GM03348 (cell line): ENCODE measurements around the gene NFIA.
A peak's percentile ranks its signal among the peaks of the same experiment; 100 is the strongest.

Source experiments
- DNase-seq: peaks from one replicate; pipeline ENCODE4 v3.0.0; 2012; ENCODE audit warnings: low spot score

The NFIA gene

DNA sequence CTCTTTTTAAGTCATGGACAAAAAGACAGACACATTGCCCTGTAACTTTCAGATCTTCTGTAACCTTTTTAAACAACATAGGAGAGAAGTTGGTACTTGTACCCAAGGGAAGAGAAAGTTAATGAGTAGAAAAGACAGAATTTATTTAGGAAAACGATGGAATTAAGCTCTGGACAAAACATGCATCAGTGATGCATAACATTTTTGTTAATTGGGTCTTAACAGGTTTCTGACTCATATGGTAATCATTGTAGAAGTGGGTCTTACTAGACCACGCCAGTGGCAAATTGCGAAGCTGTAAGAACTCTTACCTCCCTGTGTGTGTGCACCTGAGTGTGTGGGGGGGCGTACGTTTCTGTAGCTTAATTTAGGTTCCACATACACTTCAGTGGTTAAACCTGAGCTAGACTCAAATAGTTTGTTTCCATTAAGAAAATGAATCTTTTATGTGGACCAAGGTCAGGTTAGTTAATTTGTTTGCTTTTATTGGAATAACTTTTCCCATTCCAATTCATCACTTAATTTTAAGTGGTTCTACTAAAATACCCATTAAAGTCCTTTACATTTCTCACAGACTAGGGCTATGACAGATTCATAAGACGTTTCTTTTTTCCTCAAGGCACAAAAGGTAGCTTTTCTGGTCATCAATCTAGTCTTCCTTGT, 48.1 kb downstream of the NFIA start:
- no peak for DNase-seq

DNA sequence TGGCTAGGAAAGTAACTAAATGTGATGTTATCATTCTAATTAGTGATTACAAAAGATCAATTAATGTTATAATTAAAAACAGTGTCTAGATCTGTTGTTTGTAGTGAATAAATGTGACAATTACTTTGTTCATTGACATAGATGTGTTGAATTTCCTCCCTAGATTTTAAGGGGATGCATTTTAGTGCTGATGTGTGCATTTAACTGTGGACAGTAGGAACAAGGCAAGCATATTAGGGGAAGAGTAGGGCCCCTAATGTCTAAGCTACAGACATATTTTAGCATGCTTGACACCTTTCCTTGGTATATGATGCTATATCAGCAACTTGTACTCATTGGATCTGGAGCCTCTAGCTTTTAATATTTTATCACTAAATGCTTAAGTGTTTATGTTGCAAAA, 48.9 kb downstream of the NFIA start:
- no peak for DNase-seq

DNA sequence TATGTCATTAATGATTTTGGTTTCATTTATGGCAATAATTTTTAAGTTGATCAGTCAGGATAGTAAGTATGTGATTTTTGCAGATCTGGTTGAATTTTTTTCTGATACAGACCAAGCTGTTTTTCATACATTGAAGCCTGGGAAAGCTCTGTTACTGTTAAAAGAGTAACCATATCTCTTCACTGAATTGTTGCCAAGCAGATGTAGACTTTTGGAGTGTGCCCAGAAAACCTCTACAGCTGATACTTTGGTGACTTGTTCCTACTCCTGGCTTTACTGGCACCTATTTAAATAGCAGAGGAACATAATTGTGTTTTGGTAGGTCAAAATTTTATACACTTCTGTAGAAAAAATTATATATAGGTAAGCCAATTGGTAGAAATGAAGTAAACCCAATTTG, 49.4 kb downstream of the NFIA start:
- no peak for DNase-seq

DNA sequence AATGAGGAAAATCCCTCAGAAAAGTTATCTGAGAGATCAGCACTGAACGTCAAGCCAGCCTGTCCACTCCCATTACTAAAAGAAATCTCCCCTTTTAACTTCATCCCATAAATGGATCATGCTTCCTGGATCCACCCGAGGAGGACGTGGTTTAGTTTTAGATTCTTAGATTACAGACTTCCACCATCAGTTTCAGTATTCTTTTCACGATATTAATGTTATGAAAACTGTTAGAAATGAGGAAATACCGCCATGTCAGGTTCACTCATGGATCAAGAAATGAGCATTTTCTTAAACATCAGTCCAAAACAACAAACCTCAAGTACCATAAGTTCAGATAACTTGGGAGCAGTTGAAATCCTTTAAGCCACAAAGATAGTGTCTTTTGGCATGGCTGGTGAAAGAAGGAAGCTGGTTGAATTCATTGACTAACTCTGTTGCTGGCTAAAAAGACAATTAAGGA, 49.8 kb downstream of the NFIA start:
- no peak for DNase-seq

DNA sequence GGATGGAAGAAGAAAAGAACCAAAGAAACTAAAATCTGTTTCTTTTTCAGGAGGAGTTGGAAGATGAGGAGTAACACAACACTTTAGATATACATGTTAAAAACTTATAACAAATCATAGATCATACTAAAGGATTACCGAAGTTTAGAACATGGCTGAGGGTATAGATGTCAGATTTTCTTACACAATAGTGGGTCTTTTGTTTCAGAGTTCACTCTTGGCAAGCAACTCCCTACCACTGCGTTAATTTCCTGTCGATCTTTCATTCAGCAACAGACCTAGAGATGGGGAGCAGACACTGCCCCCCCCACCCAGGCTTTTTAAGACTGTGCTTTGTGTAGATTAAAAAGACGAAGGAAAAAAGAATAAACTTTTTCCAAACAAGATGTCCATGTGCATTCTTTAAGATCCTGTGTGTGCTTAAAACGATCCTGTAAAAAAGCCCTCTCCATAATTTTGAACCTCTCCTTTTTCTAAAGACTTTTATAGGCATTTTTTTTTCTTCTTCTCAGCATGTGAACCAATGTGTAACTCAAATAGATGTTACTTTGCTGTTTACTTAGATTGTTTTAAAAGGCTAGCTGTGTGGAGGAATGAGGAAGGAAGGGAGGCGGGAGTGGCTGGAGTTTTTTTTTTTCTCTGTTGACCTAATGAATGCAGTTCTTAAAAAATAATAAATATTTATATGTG, 50.4 kb downstream of the NFIA start:
- no peak for DNase-seq

DNA sequence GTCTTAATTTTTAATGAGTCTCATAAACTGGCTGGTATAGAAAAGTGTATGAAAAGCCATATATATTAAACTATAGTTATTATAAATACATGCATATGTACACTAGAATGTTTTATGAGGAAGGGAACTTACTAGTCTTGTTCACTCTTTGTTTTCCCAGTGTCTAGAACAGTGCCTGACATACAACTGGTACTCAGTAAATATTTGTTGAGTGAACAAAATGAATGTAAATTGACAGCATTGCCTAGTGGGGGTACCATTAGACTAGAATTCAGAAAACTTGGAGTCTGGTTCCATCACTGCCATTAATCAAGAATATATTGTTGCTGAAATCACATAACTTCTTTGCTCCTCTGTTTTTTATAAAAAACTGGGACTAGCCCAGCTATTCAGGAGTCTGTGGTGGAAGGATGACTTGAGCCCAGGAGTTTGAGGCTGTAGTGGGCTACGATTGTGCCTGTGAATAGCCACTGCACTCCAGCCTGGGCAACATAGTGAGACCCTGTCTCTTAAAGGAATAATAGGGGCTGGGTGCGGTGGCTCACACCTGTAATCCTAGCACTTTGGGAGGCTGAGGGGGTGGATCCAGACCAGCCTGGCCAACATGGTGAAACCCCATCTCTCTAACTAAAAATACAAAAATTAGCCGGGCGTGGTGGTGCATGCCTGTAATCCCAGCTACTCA, 51.1 kb downstream of the NFIA start:
- DNase-seq: no peak

DNA sequence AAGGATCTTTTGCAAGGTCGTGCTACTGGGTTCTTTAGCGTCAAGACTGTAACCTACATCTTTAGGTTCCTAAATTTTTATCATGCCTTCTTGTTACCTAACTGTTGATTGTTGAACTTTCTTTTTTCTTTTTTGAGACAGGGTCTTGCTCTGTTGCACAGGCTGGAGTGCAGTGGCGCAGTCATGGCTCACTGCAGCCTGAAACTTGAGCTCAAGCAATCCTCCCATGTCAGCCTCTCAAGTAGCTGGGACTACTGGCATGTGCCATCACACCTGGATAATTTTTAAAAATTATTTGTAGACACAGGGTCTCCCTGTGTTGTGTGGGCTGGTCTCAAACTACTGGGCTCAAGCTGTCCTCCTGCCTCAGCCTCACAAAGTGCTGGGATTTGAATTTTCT, 52.9 kb downstream of the NFIA start:
- DNase-seq: no peak

DNA sequence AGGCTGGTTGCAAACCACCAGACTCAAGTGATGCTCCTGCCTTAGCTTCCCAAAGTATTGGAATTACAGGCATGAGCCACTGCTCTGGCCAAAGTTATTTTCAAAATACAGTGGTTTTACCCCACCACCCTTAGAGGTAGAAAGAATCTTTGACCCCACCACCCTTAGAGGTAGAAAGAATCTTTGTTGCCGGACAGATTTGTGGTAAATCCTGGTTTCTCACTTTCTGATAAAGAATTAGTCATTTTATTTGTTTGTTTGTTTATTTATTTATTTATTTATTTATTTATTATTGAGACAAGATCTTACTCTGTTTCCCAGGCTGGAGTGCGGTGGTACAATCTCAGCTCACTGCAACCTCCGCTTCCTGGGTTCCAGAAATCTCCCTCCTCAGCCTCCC, 55.9 kb downstream of the NFIA start:
- DNase-seq: no peak

DNA sequence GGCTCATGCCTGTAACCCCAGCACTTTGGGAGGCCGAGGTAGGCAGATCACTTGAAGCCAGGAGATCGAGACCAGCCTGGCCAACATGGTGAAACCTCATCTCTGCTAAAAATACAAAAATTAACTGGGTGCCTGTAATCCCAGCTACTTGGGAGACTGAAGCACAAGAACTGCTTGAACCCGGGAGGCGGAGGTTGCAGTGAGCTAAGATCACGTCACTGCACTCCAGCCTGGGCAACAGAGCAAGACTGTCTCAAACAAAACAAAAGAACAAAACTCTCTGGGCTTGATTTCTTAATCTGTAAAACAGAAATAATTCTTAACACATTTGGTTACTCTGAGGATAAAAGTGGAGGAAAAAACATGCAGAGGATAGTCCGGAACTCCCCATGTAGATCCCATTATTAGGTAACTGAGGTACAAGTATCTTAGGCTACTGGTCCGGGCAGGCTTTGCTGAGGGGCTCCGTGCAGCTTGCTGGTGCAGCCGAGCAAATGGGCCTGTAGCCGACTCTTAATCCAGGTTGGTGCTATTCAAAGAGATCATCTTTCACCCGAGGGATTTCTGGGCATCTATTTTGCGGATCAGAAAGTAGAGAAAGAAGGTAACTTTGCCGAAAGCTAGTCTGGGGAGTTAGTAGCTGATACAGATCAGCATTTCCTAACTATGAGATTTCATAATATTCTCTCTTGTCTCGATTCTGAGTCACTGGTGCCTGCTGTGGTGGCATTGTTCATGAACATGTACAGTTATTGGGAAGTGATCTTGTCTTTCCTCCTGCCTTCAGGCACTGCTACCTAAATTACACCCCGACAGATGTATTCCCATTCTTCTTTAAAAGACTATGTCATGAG, 56.8 kb downstream of the NFIA start:
- peak; percentile 63 for DNase-seq

DNA sequence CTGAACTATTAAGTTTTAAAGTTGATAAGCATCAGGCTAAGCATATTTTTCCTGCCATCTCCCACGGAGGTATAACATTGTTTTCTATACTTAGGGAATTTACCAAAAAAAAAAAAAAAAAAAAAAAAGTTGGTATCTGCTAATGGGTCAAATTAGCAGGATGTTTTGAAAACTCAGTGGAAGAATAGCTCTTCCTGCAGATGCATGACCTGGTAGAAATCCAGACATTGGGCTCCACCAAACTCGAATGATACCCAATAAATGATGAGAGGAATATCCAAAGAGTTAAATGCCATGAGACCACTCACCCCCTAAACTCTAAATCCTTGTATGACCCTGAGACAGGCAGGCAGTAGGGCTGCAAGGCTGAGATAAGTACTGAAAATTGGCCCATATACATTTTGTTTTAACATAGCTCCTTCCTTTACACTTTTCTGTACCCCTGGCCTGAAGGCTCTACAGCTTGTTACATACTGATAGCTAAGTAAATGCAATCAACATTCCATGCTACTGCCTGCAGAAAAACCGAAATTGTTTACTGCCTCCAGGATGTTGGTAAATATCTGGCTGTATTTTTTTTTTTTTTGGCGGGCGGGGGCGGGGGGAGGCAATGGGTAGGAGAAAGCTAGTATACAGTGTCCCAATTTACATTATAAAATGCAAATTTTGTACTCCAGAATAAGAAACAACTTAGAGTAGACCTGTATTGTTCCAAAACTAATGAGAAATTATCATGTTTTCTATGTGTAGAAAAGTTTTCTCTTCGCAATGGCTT, 57.6 kb downstream of the NFIA start:
- no peak for DNase-seq

DNA sequence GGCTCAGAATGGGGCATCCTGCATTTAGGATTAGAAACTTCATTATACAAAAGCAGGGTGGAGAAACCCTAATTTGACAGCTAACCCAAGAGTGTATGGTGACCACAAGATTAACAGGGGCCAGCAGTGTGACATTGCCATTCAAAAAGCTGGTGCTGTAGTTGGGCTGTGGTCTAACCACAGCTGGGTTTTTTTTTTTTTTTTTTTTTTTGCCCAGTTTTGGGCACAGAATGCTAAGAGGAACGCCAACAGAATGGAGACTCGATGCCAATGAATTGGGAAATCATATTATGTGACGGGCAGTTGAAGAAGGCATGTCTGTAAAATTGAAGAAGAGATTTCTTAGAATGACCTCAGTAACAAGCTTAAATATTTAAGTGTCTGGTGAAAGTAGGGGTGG, 58.4 kb downstream of the NFIA start:
- DNase-seq: no peak

DNA sequence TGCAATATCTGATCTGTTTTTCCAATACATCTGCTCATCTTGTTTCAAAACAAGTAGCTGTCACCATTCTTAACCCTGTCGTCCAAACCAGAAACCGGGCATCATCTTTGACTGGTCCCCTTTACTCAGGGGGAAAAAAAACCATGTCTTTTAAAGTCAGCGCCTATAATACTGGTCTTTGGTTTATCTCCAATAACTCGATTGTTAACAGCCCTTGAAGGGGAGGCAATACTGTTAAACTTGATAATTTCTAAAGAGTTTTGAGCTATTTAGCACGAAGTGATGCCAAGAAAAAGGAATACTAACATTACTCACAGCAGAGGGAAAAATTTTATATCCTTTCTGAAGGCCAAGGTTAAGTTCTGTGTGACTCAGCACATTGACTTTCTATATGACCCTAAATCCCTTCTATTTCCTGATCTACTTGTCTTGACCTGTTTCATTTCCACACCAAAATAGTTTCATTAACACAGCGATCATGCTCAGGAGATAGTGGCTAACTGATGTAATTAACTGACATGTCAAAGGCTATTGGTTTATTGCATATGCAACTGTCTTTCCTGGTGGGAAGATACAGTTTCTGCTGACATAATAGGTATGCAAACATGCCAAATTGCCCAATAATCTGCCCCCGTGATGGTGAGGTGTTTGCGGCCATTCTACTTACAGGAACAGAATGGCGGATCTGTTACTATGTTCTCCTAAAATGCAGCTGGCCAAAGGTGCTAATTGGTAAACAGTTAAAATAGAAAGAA, 59.1 kb downstream of the NFIA start:
- DNase-seq: peak; percentile 51

DNA sequence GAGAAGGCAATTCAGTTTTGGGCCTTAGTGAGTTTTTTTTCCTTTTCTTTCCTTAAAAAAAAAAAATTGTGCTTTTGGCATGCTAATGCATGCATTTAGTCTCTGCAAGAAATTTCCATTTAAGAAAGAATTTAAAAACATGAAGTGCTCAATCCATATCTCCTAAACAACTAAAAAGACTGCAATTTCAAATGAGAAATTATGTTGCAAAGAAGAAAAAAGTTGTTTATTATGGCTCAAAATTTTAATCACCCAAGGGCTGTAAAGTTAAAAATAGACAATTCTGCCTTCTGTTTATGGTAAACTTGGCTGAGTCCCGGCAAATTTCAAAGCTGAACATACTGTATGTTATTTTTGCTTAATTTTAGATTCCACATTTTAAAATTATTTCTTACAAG, 59.7 kb downstream of the NFIA start:
- no peak for DNase-seq

DNA sequence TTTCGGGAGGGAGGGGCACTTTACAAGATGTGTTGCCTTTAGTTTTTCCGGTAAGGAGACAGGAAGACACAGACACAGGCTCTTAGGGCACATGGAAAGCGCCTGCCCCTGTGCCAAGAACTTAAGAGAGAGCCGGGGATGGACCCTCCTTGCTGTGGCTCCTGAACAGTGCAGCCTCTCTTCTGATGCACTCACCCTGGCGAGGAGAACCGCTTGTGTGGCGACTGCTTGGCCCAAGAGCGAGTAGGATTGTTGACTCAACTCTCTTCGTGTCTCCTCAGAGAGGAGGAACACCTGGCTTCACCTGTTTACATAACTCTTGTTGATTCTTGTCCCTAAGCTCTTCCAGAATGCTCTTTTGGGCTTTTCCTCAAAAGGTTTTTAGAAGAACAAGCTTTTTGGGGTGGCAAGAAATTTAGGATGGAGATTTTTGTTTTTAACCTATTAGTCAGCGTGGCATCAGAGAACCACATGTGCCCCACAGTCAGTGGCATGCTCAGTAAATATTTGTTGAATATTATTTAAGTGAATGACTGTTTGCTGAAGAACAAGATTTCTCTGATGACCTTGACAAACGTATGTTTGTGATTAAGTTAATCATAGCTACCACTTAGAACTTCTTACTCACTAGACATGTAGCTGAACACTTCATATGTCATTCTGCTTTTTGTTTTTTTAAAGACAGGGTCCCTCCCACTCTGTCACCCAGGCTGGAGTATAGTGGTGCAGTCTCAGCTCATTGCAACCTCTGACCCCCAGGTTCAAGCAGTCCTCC, 60.6 kb downstream of the NFIA start:
- DNase-seq: no peak

DNA sequence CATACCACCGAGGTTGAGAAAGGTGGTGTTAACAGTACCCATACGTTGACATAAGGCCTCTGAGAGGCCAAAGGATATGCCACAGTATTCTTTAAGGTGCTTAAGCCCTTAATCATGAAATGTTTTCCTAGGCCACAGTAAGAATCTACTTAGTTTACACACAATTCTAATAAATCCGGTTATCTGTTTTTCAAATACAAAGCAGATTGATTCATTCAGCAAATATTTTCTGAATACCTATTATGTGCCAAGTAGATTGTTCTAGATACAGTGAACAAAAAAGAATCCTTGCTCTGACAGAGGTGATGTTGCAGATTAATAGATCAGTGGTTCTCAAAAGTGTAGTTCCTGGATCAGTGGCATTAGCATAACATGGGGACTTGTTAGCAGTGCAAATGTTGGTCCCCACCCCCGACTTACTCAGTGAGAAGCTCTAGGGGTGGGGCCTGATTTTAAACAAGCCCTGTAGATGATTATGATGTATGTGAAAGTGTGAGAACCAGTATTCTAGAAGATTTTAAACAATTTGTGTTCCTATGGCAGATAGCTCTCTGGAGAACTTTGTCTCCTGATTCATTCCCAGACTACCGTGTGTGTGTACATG, 61.6 kb downstream of the NFIA start:
- DNase-seq: peak; percentile 15

DNA sequence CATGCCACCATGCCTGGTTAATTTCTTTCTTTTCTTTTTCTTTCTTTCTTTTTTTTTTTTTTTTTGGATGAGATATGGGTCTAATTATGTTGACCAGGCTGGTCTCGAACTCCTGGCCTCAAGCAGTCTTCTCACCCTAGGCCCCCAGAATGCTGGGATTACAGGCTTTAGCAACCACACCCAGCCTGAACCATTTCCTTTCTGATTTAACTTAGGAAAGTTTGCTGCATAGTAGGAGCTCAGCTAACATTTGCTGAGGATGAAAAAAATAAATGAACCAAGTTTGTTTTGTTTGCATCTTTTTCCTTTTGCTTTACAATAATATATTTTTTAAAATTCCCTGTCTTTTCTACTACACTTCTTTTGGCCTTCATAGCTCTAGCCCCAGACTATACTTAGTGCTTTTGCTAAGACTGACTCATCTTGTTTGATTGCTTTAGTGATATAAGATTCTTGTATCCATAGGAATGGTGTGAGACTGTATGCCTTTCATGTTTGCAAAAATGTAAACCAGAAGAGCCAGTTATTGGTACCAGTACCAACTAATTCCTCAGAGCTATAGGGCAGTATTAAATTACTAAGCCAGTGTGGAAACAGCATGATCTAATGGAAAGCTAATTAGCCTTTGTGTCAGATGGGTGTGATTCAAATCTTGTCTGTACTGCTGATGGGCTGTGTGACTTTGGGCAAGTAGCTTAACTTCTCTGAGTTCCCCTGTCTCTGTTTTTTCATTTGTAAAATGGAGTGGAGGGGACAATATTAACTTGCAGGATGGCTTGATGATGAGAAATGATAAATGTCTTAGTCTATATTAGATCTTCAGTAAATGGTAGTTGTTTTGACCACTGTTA, 66.9 kb downstream of the NFIA start:
- no peak for DNase-seq

DNA sequence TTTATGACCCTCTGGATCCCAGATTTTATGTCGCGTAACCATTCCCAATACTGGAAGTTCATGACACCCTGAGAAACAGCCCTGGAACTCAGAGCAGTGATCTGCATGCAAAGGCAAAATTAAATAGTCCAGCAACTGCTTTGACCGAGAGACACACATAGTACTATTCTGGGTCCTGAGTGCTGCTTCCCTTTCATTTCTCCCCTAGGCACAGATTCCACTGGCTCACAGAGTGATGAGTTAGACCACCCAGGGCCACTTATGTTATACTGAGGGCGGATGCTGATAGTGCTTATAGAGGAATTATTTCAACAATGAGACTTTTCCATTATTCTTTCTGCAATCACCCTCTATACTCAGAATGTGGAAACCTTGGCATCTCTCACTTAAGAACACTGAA, 69.2 kb downstream of the NFIA start:
- DNase-seq: no peak

DNA sequence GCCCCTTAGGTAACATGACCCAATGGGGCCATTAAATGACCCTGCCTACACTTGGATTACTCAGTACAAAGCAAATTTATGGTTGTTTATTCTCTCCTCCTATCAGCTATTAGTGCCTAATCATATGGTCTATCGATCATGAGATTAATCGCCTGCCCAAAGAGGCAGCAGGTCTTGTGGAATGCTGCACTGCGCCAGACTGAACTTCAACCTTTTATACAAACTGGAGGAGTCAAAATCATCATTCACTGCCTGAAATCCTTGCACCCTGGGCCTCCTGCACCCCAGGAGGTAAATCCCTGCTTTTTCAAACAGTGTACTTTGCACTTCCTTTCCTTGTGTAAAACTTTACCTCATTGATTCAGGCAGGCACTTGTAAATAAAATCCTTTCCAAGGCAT, 69.7 kb downstream of the NFIA start:
- DNase-seq: no peak
